Ascending aorta (tissue), 2 donors: ENCODE data around the gene GTPBP2. TPM values are rescaled to one million over a fixed set of nuclear protein-coding genes. Genes with fewer than 3 reads are reported as not detected.

Experiments used
- DNase-seq, 2 donors: peaks; one replicate each; pipeline ENCODE4 v3.0.0-alpha.2; 2019; ENCODE audit warnings: low spot score in 2 of 2
- H3K27ac ChIP-seq, 2 donors: fragments of 200-600 bp; sonication (generic); one replicate each; pipeline ENCODE4 v1.5.1; 2016 to 2017; ENCODE audit warnings: mild to moderate bottlenecking in 1 of 2
- H3K27me3 ChIP-seq: fragments of 200-600 bp; sonication (generic); one replicate; pipeline ENCODE4 v1.5.1; 2017
- H3K36me3 ChIP-seq, 2 donors: fragments of 200-600 bp; sonication (generic); one replicate each; pipeline ENCODE4 v1.5.1; 2016
- H3K4me1 ChIP-seq, 2 donors: fragments of 200-600 bp; sonication (generic); one replicate each; pipeline ENCODE4 v1.5.1; 2016 to 2017; ENCODE audit warnings: mild to moderate bottlenecking in 1 of 2
- H3K4me3 ChIP-seq, 2 donors: fragments of 200-600 bp; sonication (generic); one replicate each; pipeline ENCODE4 v1.5.1; 2016 to 2017; ENCODE audit warnings: mild to moderate bottlenecking in 1 of 2
- H3K9me3 ChIP-seq, 2 donors: fragments of 200-600 bp; sonication (generic); one replicate each; pipeline ENCODE4 v1.5.1; 2016
- CTCF ChIP-seq, 3 experiments: fragments of 200-600 bp in 2 of 3; fragments of 450-650 bp in 1 of 3; sonication (generic) in 2 of 3; IDR thresholded peaks; one replicate each; pipeline ENCODE4 v1.5.1; 2016 to 2019; ENCODE audit warnings: antibody characterized with exemption in 3 of 3, mild to moderate bottlenecking in 1 of 3, moderate library complexity in 1 of 3
- intact Hi-C: fragments of 100-400 bp; cut with DNase I; formaldehyde crosslinking; loops from one replicate; pipeline ENCODE4 v1.15.1; 2023
- total RNA-seq: library from RNA; depleted of rRNA; stranded (reverse); fragments of >200 nt; gene quantifications from one replicate; pipeline ENCODE4 v1.1.0, GENCODE V29; 2016

GTPBP2 gene
- total RNA-seq, 1 donor from 2014 or later, result 30.7 TPM

DNA sequence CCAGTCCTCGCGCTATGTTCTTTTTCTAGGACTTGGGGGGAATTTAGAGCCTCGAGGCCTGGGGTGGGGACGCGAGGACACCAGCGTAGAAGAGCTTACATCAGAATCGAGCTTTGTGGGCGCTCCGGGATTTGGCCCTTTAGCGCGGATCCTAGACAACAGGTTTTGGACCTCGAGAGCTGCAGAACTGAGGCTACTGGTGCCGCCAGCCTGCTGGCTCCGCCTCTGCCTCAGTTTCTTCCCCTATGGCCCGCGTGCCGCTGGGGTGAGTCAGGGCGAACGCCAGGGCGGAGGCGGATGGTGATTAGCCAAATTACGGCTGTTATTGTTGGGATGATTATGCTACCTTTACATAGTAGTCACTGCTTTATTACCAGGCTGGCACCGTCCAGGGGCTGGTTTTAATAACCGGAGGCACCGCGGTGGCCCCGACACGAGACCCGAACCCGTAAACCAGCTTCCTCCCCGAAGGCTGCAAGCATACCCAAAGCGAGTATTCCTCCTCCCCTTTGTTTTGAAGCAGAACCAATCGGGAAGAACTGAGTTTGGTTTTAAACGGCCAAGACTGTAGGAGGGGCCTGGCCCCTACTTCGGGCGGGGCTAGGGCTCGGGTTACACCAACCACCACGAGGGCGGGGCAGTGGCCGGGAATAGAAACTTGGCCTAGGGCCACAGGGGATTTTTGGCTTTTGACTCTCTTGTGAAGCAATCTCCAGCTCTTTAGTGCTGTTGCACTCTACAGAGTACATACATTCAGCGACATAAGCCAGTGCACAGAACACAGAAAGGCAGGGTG, 639 bp upstream of the GTPBP2 start:
- intact Hi-C loops, result loop anchor here (1.0 to 10.0 kb wide), 9 partner anchors 39 to 1845 kb away; partner anchors contain the start of genes CDC5L, MRPL14, POLR1C and PRICKLE4
- Histone ChIP-seq H3K27ac (peak overlapping the region; percentile 97 to 98), H3K9me3 (no peaks in the 10 kb centered on the region), H3K27me3 (no peaks in the 10 kb centered on the region), H3K4me3 (peak overlapping the region; percentile 97 to 99), H3K36me3 (peaks cover 14 to 15% of the 10 kb centered on the region in 2 donors), H3K4me1 (peaks cover 5 to 19% of the 10 kb centered on the region in 2 donors)
- no peak for TF ChIP-seq CTCF (IDR thresholded peaks at IDR 0.05)
- peak; percentile 86 to 98 for DNase-seq

- TF ChIP-seq CTCF (IDR thresholded peaks at IDR 0.05), result no peak
- intact Hi-C loops, result loop anchor here (1.0 to 10.0 kb wide), 7 partner anchors 74 to 1844 kb away; partner anchors contain the start of genes CDC5L, MRPL14, POLR1C and PRICKLE4
- no peaks in the 10 kb centered on the region for H3K9me3 ChIP-seq
- H3K4me1 ChIP-seq, result peaks cover 5 to 19% of the 10 kb centered on the region in 2 donors
- H3K27me3 ChIP-seq, result no peaks in the 10 kb centered on the region
- H3K27ac ChIP-seq, result peak overlapping the region; percentile 97 to 98
- H3K36me3 ChIP-seq, result peaks cover 26 to 27% of the 10 kb centered on the region in 2 donors
- H3K4me3 ChIP-seq, result peak overlapping the region; percentile 97 to 99
- peak in 1 of 2 donors; percentile 74 for DNase-seq
Measured at GRCh38 chr6:43628393-43629103, 516 bp downstream of the GTPBP2 start.

GRCh38 chr6:43627008-43627825, 1.8 kb downstream of the GTPBP2 start:
- H3K4me1 ChIP-seq, result peaks cover 5 to 19% of the 10 kb centered on the region in 2 donors
- H3K27ac ChIP-seq, result peak overlapping the region; percentile 97 to 98
- TF ChIP-seq CTCF (IDR thresholded peaks at IDR 0.05), result no peak
- intact Hi-C loops, result loop anchor here (5.0 to 10.0 kb wide), 5 partner anchors 75 to 1842 kb away; partner anchors contain the start of genes CDC5L, MRPL14, PRICKLE4 and TMEM63B
- H3K36me3 ChIP-seq, result peaks cover 33 to 40% of the 10 kb centered on the region in 2 donors
- DNase-seq, result peak; percentile 62 to 94
- H3K9me3 ChIP-seq, result no peaks in the 10 kb centered on the region
- no peaks in the 10 kb centered on the region for H3K27me3 ChIP-seq
- peak overlapping the region in 1 of 2 donors; percentile 97 for H3K4me3 ChIP-seq

GRCh38 chr6:43625393-43625992, 3.6 kb downstream of the GTPBP2 start:
- Histone ChIP-seq H3K27me3 (no peaks in the 10 kb centered on the region), H3K36me3 (peaks cover 48 to 57% of the 10 kb centered on the region in 2 donors), H3K27ac (peak overlapping the region in 1 of 2 donors; percentile 10), H3K4me1 (peaks cover 5 to 19% of the 10 kb centered on the region in 2 donors), H3K4me3 (no peak overlapping the region), H3K9me3 (no peaks in the 10 kb centered on the region)
- intact Hi-C loops, result loop anchor here (5.0 to 10.0 kb wide), 5 partner anchors 77 to 1841 kb away; partner anchors contain the start of genes CDC5L, MRPL14, PRICKLE4 and TMEM63B
- TF ChIP-seq CTCF (IDR thresholded peaks at IDR 0.05), result no peak
- no peak for DNase-seq
